Activated gamma-delta T cell treated with anti-CD3 and anti-CD28 coated beads, Interleukin-2, amount 50 U/mL, for 16 hours (primary cell): ENCODE results near the gene CEP164.

Experiments used
- DNase-seq: peaks from one replicate; pipeline ENCODE4 v3.0.0-alpha.2; 2020; ENCODE audit warnings: low read depth

CEP164 gene

GRCh38 chr11:117421476-117421875 is 93.8 kb downstream of the CEP164 start:
- no peak for DNase-seq

- no peak for DNase-seq
Measured at GRCh38 chr11:117423046-117423575, 95.5 kb downstream of the CEP164 start.

GRCh38 chr11:117424781-117425180 is 97.1 kb downstream of the CEP164 start:
- DNase-seq = no peak

- no peak for DNase-seq
Measured at GRCh38 chr11:117425679-117426296, 98.1 kb downstream of the CEP164 start.

- DNase-seq = peak; percentile 58
Measured at GRCh38 chr11:117426297-117426685, 98.6 kb downstream of the CEP164 start.

- DNase-seq = no peak
Measured at GRCh38 chr11:117426941-117427340, 99.3 kb downstream of the CEP164 start.

GRCh38 chr11:117427356-117427874 is 99.8 kb downstream of the CEP164 start:
- no peak for DNase-seq

- no peak for DNase-seq
Measured at GRCh38 chr11:117428186-117428855, 100.7 kb downstream of the CEP164 start.

GRCh38 chr11:117428856-117429229 is 101.2 kb downstream of the CEP164 start:
- DNase-seq = no peak

GRCh38 chr11:117430293-117430955 is 102.8 kb downstream of the CEP164 start:
- DNase-seq = no peak

- DNase-seq = no peak
Measured at GRCh38 chr11:117431436-117431835, 103.8 kb downstream of the CEP164 start.

- DNase-seq = no peak
Measured at GRCh38 chr11:117433717-117434116, 106.1 kb downstream of the CEP164 start.

- no peak for DNase-seq
Measured at GRCh38 chr11:117434481-117434880, 106.8 kb downstream of the CEP164 start.

GRCh38 chr11:117435326-117435725 is 107.7 kb downstream of the CEP164 start:
- DNase-seq = no peak

GRCh38 chr11:117437041-117437790 is 109.6 kb downstream of the CEP164 start:
- no peak for DNase-seq

GRCh38 chr11:117437791-117438130 is 110.1 kb downstream of the CEP164 start:
- no peak for DNase-seq

GRCh38 chr11:117438371-117439000 is 110.8 kb downstream of the CEP164 start:
- DNase-seq = no peak

GRCh38 chr11:117439256-117439655 is 111.6 kb downstream of the CEP164 start:
- no peak for DNase-seq

GRCh38 chr11:117440258-117440657 is 112.6 kb downstream of the CEP164 start:
- DNase-seq = no peak

GRCh38 chr11:117441146-117441975 is 113.7 kb downstream of the CEP164 start:
- no peak for DNase-seq
